Fibroblast of peridontal ligament (primary cell): ENCODE measurements around the gene DPP4.
A peak's percentile ranks its signal among the peaks of the same experiment; 100 is the strongest.

Experiments
- DNase-seq: peaks from one replicate; pipeline ENCODE4 v3.0.0-alpha.2; 2010; ENCODE audit errors: extremely low read depth

The DPP4 gene

GRCh38 chr2:161991991-161992390 is 82.0 kb downstream of the DPP4 start:
- peak; percentile 62 for DNase-seq

GRCh38 chr2:161990741-161991140 is 83.3 kb downstream of the DPP4 start:
- DNase-seq = peak; percentile 90

DNA sequence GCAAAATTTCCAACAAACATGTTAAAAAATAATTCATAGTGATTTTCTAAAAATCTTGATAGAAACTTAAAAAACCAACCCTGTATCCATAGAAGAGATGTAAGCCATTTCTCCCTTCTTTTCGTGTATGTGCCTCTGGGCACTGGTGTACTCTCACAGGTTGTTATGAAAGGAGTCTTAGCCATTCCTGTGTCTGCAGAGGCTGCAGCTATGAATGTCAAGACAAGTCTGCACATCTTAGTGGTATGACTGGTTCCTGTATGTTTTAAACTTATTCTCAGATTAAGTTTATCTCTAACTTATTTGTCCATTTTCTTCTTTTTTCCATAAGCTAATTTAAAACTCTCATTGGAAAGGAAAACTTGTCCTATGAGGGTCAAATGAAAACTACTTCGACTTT is 84.0 kb downstream of the DPP4 start:
- no peak for DNase-seq

GRCh38 chr2:161988589-161988988 is 85.4 kb downstream of the DPP4 start:
- DNase-seq = no peak

DNA sequence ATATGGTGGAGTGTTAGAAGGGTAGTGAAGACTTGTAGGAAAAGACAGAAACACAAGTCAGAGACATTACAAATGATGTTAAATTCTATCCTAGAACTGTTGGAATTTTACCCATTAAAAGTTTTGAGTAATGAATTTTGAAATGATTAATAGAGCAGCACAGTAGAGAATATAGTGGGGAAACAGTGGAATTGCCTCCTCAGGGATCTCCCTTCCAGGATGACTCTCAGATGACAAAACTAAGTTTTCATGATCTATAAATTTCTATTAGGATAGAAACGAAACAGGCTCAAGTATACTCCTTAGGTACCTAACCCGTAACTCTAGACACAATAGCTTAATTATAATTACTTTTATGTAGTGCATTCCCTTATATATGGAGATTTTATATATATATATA is 86.7 kb downstream of the DPP4 start:
- no peak for DNase-seq

GRCh38 chr2:161983866-161984265 is 90.1 kb downstream of the DPP4 start:
- DNase-seq = peak; percentile 32

DNA sequence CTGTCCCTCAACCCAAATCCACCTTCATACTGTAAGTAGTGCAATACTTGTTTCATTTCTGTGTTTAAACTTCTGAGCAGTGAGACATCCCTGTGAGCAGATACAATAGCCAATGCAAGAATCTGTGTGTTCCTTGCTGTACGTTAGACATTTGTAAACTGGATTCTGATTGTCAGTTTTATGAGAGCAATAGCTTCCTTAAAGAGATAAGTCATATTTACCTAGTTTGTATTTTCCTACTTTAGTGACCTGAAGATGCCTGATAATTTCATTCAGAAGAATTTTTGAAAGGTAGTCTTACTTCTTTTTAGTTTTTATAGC is 90.7 kb downstream of the DPP4 start:
- no peak for DNase-seq

GRCh38 chr2:161982548-161983330 is 91.3 kb downstream of the DPP4 start:
- no peak for DNase-seq

DNA sequence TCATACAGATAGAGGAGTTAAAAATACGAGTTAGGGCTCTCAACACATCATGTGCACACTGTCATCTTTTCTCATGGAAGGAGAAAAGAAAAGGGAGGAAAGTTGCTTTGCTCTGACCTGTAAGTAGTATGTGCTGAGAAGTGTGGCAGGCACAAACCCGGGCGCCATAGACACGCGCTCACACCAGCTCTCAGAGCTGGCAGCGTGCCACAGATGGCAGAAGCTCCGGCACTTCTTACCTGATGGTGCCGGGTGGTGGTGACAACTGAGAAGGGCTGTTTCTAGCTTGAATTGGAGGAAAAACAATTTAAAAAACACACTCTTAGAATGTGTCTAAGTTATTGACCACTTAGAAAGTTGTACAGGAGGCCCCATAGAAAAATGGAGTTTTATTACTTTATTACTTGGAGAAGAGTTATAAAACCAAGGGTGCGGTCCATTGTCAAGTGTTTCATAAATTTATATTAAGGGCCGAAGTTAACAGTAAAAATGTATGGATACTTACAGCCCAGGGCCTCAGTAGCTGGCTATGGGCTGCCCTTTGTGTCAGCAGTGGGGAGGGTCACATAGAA is 92.2 kb downstream of the DPP4 start:
- DNase-seq = no peak

DNA sequence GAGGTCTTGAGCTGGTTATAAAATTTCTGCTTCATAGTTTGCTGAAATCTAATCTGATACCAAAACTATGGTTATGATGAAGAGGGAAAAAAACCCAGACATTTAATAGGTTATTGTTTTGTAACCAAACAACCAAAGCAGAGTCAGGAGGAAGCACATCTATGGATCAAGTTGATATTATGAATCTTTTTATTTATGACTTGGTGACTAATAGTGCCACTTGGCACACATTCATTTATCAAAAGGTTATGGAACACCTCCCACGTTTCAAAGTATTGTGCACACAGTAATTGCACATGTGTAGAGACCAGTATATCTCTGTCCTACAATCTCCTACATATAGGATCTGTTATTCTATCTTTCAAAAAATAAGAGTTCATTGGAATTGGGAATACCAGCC is 93.0 kb downstream of the DPP4 start:
- DNase-seq = no peak

- no peak for DNase-seq
Observed at GRCh38 chr2:161979490-161979889, 94.5 kb downstream of the DPP4 start.

DNA sequence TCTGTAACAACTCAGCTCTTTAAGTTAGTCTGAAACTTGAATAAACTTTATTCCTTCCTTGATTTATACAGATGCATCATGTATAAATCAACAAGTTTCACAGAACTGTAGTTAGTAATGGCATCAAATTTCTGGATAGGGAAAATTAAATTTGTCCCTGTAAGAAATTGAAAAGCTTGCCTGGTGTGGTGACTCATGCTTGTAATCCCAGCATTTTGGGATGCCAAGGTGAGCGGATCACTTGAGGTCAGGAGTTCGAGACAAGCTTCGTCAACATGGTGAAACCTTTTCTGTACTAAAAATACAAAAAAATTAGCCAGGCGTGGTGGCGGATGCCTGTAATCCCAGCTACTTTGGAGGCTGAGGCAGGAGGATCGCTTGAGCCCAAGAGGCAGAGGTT is 96.1 kb downstream of the DPP4 start:
- peak; percentile 10 for DNase-seq

- no peak for DNase-seq
Observed at GRCh38 chr2:161976917-161977316, 97.1 kb downstream of the DPP4 start.

DNA sequence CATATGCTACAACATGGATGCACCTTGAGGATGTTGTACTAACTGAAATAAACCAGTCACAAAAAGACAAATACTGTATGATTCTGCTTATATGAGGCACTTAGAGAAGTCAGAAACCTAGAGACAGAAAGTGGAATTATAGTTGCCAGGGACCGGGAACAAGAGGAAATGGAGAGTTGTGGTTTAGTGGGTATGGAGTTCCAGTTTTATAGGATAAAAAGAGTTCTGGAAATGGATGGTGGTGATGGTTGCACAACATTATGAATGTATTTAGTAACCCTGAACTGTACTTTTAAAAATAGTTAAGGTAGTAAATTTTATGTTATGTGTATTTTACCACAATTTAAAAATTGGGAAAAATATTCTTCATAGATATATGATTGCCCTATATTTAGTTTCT is 97.7 kb downstream of the DPP4 start:
- DNase-seq = no peak

DNA sequence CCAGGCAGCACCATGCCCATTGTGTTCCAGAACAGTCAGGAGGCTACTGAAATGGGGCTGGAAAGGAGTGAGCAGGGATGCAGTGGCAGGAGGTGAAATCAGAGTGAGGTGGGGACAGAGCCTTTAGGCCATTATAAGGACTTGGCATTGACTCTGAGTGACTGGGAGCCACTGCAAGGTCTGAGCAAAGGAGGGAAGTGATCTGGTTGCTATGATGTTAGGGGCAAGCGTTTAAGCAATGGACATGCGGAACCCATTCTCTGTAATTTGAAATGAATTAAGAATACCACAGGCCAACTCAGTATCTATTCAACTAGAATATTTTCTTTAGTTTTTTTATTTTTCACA is 98.2 kb downstream of the DPP4 start:
- no peak for DNase-seq

- DNase-seq = no peak
Observed at GRCh38 chr2:161975062-161975812, 98.8 kb downstream of the DPP4 start.

- DNase-seq = no peak
Observed at GRCh38 chr2:161974461-161974860, 99.6 kb downstream of the DPP4 start.

DNA sequence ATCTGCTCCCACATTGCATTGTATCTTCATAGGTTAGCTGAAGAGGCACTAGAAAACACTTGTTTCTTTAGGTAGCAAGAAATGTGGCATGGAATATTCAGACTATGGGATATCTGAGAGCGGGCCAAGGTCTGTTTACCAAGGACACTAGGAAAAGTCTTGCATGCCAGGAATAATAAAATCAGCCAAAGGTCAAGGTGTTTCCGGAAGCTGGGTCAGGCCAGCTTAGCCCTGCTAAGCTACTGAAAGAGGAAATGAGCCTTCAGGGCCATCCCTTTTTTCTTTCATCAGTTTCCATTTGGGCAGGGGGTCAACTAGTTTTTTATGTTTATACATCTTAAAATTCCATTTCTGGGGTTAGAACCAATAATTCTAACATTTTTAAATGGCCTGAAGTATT is 101.1 kb downstream of the DPP4 start:
- no peak for DNase-seq

GRCh38 chr2:161972232-161972631 is 101.8 kb downstream of the DPP4 start:
- no peak for DNase-seq

DNA sequence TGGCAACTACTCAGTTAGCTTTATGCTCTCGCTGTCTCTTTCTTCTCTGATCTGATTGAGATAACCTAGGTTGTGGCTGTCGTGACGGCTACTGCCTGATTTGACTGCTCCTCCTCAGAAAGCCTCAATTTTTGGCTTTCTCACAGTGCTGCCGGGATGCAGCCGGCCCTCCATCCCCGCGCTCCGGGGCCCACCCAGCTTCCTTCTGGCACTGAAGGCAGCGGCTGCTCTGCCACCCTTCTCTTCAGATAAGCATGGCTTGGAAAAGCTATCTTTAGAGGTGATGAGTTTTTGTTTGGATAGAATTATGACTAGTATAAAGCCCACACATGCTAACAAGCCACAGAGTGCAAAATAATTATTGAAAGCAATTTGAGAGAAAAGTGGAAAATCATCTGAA is 102.5 kb downstream of the DPP4 start:
- DNase-seq = no peak

GRCh38 chr2:161969159-161969558 is 104.9 kb downstream of the DPP4 start:
- DNase-seq = no peak

GRCh38 chr2:161965994-161966393 is 108.0 kb downstream of the DPP4 start:
- peak; percentile 27 for DNase-seq

DNA sequence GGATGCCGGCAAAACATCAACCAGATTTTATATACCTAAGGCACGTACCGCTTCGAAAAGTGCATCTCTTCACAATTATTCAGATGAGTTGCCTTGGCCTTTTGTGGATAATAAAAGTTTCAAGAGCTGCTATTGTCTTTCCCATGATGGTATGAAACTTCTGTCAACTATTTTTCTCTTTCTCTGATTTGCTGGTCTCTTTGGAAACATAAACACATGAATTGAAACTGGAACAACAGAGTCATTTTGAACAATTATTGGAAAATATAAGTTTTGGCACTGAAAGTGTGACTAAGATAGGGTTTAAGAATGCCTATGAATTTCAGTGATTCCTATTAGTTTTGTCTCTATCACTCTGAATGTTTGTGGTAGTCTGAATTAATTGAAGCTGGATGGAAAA is 109.9 kb downstream of the DPP4 start:
- no peak for DNase-seq
